Activated naive CD4-positive, alpha-beta T cell treated with anti-CD3 and anti-CD28 coated beads for 36 hours (primary cell): ENCODE results near the gene GDAP2. TPM values are rescaled to one million over a fixed set of nuclear protein-coding genes. Genes with fewer than 3 reads are reported as not detected.
"Not testable (repeated sequence)": the region's sequence is repeated elsewhere in the genome, so short reads cannot be mapped to it uniquely, and the experiment has no call there.

Source experiments
- CTCF ChIA-PET: fragments of 350-600 bp; sonication (Branson Sonifier 250); formaldehyde crosslinking; loops from one replicate; lab custom pipeline; 2021; ENCODE audit warnings: antibody characterized with exemption; lab: Charles Lee
- DNase-seq: peaks from one replicate; pipeline ENCODE4 v3.0.0-alpha.2; 2020
- H3K27ac Mint-ChIP-seq: one replicate; pipeline ENCODE4 v1.8.0; 2021; ENCODE audit warnings: mild to moderate bottlenecking, mixed read lengths
- H3K27me3 Mint-ChIP-seq: one replicate; pipeline ENCODE4 v1.8.0; 2021; ENCODE audit warnings: low read depth, mixed read lengths
- H3K36me3 Mint-ChIP-seq: one replicate; pipeline ENCODE4 v1.8.0; 2021; ENCODE audit warnings: low read depth, mixed read lengths
- H3K4me1 Mint-ChIP-seq: one replicate; pipeline ENCODE4 v1.8.0; 2021; ENCODE audit warnings: low read depth, mixed read lengths
- H3K4me3 Mint-ChIP-seq: one replicate; pipeline ENCODE4 v1.8.0; 2021; ENCODE audit warnings: mild to moderate bottlenecking, moderate library complexity, mixed read lengths
- H3K9me3 Mint-ChIP-seq: one replicate; pipeline ENCODE4 v1.8.0; 2021; ENCODE audit warnings: mixed read lengths
- intact Hi-C: fragments of 100-400 bp; cut with micrococcal nuclease; formaldehyde crosslinking; loops from one replicate; pipeline ENCODE4 v1.15.1; 2023
- total RNA-seq, 2 experiments: library from RNA; stranded (reverse); gene quantifications; one replicate each; pipeline ENCODE4 v1.2.3, GENCODE V29; 2021

GDAP2 gene
- total RNA-seq, 2 experiments from 2014 or later: 19.9 to 20.0 TPM

DNA sequence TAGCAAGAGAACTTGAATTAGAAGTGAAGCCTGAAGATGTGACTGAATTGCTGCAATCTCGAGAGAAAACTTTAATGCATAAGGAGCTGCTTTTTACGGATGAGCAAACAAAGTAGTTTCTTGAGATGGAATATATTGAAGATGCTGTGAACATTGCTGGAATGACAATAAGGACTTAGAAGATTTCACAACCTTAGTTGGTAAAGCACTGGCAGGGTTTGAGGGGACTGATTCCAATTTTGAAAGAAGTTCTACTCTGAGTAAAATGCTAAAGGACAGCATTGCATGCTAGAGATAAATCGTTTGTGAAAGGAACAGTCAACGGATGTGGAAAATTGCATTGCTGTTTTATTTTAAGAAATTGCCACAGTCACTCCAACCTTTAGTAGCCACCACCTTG is 69.5 kb downstream of the GDAP2 start:
- no peaks in the 10 kb centered on the region for H3K27me3 Mint-ChIP-seq
- H3K9me3 Mint-ChIP-seq: no peaks in the 10 kb centered on the region
- no peaks in the 10 kb centered on the region for H3K4me1 Mint-ChIP-seq
- peaks cover 8% of the 10 kb centered on the region for H3K36me3 Mint-ChIP-seq
- no peak overlapping the region for H3K4me3 Mint-ChIP-seq
- no peak overlapping the region for H3K27ac Mint-ChIP-seq
- no peak for DNase-seq
- intact Hi-C loops: no loop called here
- CTCF ChIA-PET: no interaction called here

DNA sequence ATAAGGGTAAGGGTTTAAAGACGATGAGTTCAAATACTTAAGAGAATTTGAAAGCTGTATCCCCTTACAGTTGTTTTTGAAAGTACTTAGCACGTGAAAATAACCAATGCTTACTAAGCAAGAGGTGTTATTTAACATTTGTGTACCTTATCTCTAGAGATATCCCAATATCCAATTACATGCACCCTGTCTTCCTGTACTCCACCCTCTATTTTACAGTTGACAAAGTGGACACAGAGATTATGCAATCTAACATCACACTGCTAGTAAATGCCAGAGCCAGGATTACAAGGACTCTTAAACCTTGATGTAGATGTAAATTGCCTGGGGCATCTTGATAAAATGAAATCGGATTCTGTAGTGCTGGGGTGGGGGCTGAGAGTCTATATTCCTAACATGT is 72.0 kb downstream of the GDAP2 start:
- DNase-seq: no peak
- H3K9me3 Mint-ChIP-seq: no peaks in the 10 kb centered on the region
- intact Hi-C loops: no loop called here
- H3K27me3 Mint-ChIP-seq: no peaks in the 10 kb centered on the region
- no peaks in the 10 kb centered on the region for H3K4me1 Mint-ChIP-seq
- H3K4me3 Mint-ChIP-seq: no peak overlapping the region
- H3K36me3 Mint-ChIP-seq: peaks cover 6% of the 10 kb centered on the region
- H3K27ac Mint-ChIP-seq: no peak overlapping the region
- CTCF ChIA-PET: no interaction called here

DNA sequence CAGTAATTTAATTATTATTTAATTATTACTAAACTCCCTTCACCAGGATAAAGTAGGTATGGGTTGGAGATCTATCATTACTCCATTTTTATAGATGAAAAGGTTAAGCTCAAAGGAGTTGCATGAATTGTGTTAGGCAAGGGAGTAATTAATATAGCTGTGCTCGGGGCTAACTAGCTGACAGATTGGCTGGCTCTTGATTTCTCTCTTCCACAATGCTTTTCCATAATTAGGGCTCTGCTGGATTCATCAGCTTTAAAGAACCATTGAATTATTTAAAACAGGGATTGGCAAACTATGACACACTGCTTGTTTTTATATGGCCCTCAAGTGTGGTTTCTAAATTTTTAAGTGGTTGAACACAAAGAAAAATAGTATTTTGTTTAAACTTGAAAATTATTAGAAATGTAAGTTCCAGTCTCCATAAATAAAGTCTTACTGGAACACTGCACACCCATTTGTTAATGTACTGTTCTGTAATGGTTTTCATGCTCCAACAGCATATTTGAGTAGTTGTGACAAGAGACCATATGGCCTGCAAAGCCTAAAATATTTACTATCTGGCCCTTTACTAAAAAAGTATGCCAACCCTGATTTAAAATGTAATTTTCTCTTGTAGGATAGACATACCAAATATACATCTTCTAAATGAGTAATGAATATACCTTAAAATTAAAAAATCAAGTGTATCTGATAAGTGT is 76.4 kb downstream of the GDAP2 start:
- no peak for DNase-seq
- H3K4me3 Mint-ChIP-seq: no peak overlapping the region
- peaks cover 1% of the 10 kb centered on the region for H3K36me3 Mint-ChIP-seq

DNA sequence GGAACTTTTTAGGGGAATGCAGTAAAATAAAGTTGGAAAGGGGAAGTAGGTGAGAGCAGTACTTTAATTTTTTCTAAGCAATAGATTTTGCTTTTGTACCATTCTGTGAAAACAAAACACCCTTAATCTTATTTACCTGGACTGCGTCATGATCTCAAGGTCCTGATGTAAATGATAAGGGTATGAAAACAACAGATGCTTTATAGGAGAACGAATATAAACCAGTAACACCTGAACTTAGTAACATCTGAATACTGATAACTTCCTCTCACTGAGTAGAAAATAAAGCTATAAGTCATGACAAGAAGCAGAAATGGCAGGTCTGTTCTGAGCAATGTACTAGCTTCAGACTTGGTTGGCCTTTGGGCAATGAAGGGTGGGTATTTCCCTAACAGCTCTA is 77.7 kb downstream of the GDAP2 start:
- CTCF ChIA-PET: interaction anchor here (1.6 kb wide), 1 partner anchor 45 kb away, joined by 3 read pairs; no protein-coding TSS in a partner anchor
- Mint-ChIP-seq H3K27me3 (no peaks in the 10 kb centered on the region), H3K27ac (no peak overlapping the region), H3K36me3 (peaks cover 4% of the 10 kb centered on the region), H3K9me3 (no peaks in the 10 kb centered on the region), H3K4me1 (no peaks in the 10 kb centered on the region), H3K4me3 (no peak overlapping the region)
- no peak for DNase-seq
- intact Hi-C loops: no loop called here

More for the DNA sequence above, 76.4 kb downstream of the GDAP2 start:
- CTCF ChIA-PET: interaction anchor here (0.7 to 1.6 kb wide), 3 partner anchors 43 to 830 kb away, joined by 3 to 6 read pairs (median 3); no protein-coding TSS in a partner anchor
- Mint-ChIP-seq H3K27me3 (no peaks in the 10 kb centered on the region), H3K27ac (no peak overlapping the region), H3K4me1 (no peaks in the 10 kb centered on the region), H3K9me3 (no peaks in the 10 kb centered on the region)
- intact Hi-C loops: no loop called here

DNA sequence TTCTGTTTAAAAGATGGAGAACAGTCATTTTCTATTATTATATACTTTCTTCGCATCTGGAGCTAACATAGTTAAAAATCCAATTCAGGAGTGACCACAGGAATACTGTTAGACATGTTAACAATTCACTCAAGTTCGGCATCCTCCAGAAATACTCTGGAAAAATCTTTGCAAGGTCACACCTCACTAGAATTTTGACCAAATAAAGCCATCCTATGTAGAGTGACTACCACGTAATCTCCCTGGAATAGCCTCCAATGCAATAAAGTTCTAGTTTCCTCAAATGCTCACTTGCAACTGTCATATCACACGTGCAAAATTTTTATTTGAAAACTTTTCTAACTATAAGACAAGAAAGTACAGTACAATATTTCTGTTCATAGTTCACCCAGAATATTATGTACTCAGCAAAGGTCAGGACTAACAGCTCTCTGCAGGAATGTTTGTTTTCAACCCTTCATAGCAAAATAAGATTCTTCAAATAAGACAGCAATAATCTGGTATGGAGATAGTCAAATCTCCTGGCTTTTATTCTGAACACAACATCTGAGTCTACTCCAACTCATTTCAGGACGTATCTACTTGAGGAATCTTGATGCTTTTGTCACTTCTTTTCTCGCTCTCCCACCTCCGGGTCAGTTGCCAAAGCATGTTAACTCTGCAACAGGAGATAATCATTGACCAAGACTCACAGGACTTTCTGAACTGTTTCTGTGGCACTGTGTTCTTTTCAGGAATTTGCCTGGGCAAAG is 82.6 kb downstream of the GDAP2 start:
- intact Hi-C loops: loop anchor here (10.0 kb wide), 1 partner anchor 58 kb away; no protein-coding TSS in a partner anchor
- DNase-seq: no peak
- no peaks in the 10 kb centered on the region for H3K4me1 Mint-ChIP-seq
- CTCF ChIA-PET: interaction anchor here (1.0 kb wide), 1 partner anchor 306 kb away, joined by 3 read pairs; no protein-coding TSS in a partner anchor
- peaks cover 13% of the 10 kb centered on the region for H3K9me3 Mint-ChIP-seq
- no peak overlapping the region for H3K27ac Mint-ChIP-seq
- H3K4me3 Mint-ChIP-seq: no peak overlapping the region
- peaks cover 35% of the 10 kb centered on the region for H3K36me3 Mint-ChIP-seq
- H3K27me3 Mint-ChIP-seq: no peaks in the 10 kb centered on the region

DNA sequence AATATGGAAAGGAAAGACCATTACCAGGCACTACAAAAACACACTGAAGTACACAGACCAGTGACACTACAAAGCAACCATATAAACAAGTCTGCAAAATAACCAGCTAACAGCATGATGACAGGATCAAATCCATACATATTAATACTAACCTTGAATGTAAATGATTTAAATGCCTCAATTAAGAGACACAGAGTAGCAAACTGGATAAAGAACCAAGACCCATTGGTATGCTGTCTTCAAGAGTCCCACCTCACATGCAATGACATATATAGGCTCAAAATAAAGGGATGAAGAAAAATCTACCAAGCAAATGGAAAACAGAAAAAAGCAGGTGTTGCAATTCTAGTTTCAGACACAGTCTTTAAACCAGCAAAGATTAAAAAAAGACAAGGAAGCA is 84.9 kb downstream of the GDAP2 start:
- H3K4me1 Mint-ChIP-seq, H3K27me3 Mint-ChIP-seq, DNase-seq, H3K27ac Mint-ChIP-seq, H3K4me3 Mint-ChIP-seq: not testable (repeated sequence)
- Mint-ChIP-seq H3K9me3 (peaks cover 13% of the 10 kb centered on the region), H3K36me3 (peaks cover 45% of the 10 kb centered on the region)
- intact Hi-C loops: loop anchor here (10.0 kb wide), 1 partner anchor 60 kb away; no protein-coding TSS in a partner anchor
- CTCF ChIA-PET: interaction anchor here (1.8 kb wide), 1 partner anchor 12 kb away, joined by 4 read pairs; no protein-coding TSS in a partner anchor

DNA sequence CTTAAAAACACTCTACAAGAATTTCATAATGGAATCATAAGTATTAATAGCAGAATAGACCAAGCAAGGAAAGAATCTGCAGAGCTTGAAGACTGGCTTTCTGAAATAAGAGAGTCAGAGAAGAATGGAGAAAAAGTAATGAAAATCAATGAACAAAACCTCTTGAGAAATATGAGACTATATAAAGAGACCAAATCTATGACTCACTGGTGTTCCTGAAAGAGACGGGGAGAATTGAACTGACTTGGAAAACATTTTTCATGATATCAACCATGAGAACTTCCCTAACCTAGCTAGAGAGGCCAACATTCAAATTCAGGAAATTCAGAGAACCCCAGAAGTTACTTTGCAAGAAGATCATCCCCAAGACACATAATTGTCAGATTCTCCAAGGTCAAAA is 85.6 kb downstream of the GDAP2 start:
- intact Hi-C loops: loop anchor here (10.0 kb wide), 1 partner anchor 61 kb away; no protein-coding TSS in a partner anchor

DNA sequence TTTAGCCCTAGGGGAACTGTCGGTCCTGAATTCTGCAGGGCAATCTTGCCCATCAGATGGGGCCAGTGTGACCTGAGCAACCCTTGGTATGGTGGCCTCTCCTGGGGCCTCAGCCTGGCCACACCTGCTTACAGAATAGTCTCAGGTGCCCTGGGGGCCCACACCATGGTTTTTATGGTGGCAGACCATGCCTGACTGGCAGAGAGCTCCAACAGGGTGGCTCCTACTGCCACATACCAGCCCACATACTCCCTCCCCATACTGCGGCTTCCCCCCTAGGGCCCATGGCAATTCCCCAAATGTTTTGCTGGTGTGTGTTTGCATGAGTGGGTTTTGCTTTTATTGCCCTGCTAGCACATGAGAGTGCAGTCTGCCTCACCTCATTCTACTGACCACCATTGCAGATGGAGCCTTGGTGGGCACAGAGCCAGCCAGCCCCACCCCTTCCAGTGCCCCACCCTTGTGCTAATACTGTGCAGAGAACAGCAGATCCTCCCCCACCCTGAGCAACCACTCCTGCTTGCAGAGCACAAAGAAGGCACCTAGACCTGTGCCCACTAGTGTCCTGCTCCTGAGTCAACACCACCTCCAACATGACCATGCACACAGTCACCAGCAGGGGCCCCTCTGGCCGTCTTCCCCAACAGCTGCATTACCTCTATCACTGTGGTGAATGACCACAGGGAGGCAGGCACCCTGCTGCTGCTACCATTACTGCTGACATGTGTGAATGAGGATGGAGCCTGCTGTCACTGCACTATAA is 86.8 kb downstream of the GDAP2 start:
- CTCF ChIA-PET: no interaction called here
- H3K4me3 Mint-ChIP-seq: no peak overlapping the region
- peaks cover 45% of the 10 kb centered on the region for H3K36me3 Mint-ChIP-seq
- H3K27ac Mint-ChIP-seq: no peak overlapping the region
- DNase-seq: no peak
- no peaks in the 10 kb centered on the region for H3K27me3 Mint-ChIP-seq
- peaks cover 13% of the 10 kb centered on the region for H3K9me3 Mint-ChIP-seq
- intact Hi-C loops: loop anchor here (10.0 kb wide), 1 partner anchor 62 kb away; no protein-coding TSS in a partner anchor
- no peaks in the 10 kb centered on the region for H3K4me1 Mint-ChIP-seq

More for the DNA sequence above, 85.6 kb downstream of the GDAP2 start:
- H3K27me3 Mint-ChIP-seq: no peaks in the 10 kb centered on the region
- CTCF ChIA-PET: interaction anchor here (1.8 kb wide), 1 partner anchor 12 kb away, joined by 4 read pairs; no protein-coding TSS in a partner anchor
- DNase-seq: no peak
- H3K27ac Mint-ChIP-seq: no peak overlapping the region
- H3K4me3 Mint-ChIP-seq: no peak overlapping the region
- H3K9me3 Mint-ChIP-seq: peaks cover 13% of the 10 kb centered on the region
- peaks cover 45% of the 10 kb centered on the region for H3K36me3 Mint-ChIP-seq
- no peaks in the 10 kb centered on the region for H3K4me1 Mint-ChIP-seq

DNA sequence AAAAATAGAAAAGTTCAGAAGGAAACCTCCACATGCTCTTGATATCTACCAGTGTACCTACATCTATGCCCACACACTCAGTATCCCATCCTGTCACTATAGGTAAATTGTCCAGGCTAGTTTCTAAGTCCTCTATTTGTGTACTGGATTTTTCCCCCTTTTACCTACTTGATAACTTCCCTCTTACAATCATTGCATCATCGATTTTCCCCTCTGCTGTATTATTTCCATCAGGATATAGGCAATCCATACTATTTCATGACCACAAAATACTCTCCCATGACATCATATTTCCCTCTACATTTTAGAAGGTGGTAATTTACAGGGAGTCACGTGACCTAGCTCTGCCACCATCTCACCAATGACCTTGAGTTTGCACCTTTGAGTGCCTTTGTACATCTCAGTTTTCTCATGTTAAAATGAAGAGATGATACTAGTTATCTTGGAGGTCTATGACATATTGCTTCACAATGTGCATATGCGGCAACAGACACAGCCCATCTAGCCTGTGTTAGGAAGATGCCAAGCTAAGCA is 88.2 kb downstream of the GDAP2 start:
- CTCF ChIA-PET: no interaction called here
- Mint-ChIP-seq H3K9me3 (peaks cover 13% of the 10 kb centered on the region), H3K36me3 (peaks cover 42% of the 10 kb centered on the region), H3K4me1 (no peaks in the 10 kb centered on the region), H3K4me3 (no peak overlapping the region), H3K27ac (no peak overlapping the region), H3K27me3 (no peaks in the 10 kb centered on the region)
- DNase-seq: no peak
- intact Hi-C loops: loop anchor here (10.0 kb wide), 1 partner anchor 64 kb away; no protein-coding TSS in a partner anchor

DNA sequence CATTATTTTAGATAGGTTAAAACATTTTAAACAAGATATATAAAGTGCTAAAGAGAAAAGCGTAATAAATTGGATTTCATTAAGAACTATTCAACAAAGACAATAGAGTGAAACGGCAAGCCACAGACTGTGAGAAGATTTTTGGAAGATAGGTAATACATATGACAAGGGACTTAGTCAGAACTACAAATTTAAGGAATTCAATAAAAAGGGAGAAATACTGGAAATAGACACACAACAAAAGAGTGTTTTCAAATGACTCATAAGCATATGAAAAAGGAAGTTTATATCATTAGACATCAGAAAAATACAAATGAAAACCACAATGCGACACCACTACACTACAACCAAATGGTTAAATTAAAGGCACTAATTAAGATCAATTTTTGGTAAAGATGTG is 90.5 kb downstream of the GDAP2 start:
- CTCF ChIA-PET: no interaction called here
- intact Hi-C loops: no loop called here

DNA sequence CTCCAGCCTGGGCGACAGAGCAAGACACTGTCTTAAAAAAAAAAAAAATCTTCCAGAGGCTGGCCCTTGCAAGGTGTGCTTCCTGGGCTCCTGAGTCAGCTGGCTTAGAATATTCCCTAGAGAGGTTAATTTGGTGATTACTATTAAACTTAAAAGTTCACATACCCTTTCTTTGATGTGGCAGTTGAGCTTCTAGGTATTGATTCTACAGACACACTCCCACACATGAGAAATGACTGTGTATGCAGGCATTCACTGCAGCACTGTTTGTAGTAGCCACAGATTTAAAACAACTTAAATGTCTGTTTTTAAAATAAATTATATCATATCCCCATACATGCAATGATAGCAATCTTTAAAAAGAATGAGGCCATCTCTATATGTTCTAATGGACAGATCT is 93.4 kb downstream of the GDAP2 start:
- Mint-ChIP-seq H3K4me1 (no peaks in the 10 kb centered on the region), H3K9me3 (no peaks in the 10 kb centered on the region), H3K27me3 (no peaks in the 10 kb centered on the region), H3K4me3 (no peak overlapping the region), H3K27ac (no peak overlapping the region), H3K36me3 (peaks cover 4% of the 10 kb centered on the region)
- DNase-seq: no peak
- CTCF ChIA-PET: interaction anchor here (0.6 to 0.7 kb wide), 2 partner anchors 125 to 301 kb away, joined by 3 to 4 read pairs; no protein-coding TSS in a partner anchor
- intact Hi-C loops: no loop called here

More for the DNA sequence above, 90.5 kb downstream of the GDAP2 start:
- H3K4me1 Mint-ChIP-seq: no peaks in the 10 kb centered on the region
- H3K27ac Mint-ChIP-seq: no peak overlapping the region
- H3K27me3 Mint-ChIP-seq: no peaks in the 10 kb centered on the region
- peaks cover 1% of the 10 kb centered on the region for H3K9me3 Mint-ChIP-seq
- no peak overlapping the region for H3K4me3 Mint-ChIP-seq
- DNase-seq: no peak
- H3K36me3 Mint-ChIP-seq: peaks cover 24% of the 10 kb centered on the region
